H1 (cell line): ENCODE measurements around the gene LRRC2.

Source experiments
- ASH2L ChIP-seq: fragments of 200-600, 300-600 bp; sonication (generic); IDR thresholded peaks from one replicate; pipeline ENCODE4 v1.7.1; 2017; ENCODE audit warnings: low read length
- CREB1 ChIP-seq: IDR thresholded peaks from 2 replicates; pipeline ENCODE4 v1.6.1; 2012; ENCODE audit warnings: inconsistent platforms
- EGR1 ChIP-seq: IDR thresholded peaks from 2 replicates; pipeline ENCODE4 v1.6.1; 2011; ENCODE audit warnings: low read depth, low read length, borderline replicate concordance
- POLR2A ChIP-seq, 2 experiments: IDR thresholded peaks; 1 replicate in 1 of 2; 2 replicates in 1 of 2; pipeline ENCODE4 v1.6.1; 2011; ENCODE audit warnings: low read depth in 2 of 2, low read length in 2 of 2, mild to moderate bottlenecking in 2 of 2; ENCODE audit errors: control extremely low read depth in 1 of 2
- POLR2AphosphoS5 ChIP-seq: IDR thresholded peaks from 2 replicates; pipeline ENCODE4 v1.6.1; 2011; ENCODE audit warnings: low read depth, low read length
- RAD21 ChIP-seq, 2 experiments: IDR thresholded peaks in 1 of 2; conservative IDR thresholded peaks in 1 of 2; 2 replicates each; pipeline ENCODE4 v1.6.1; 2011; ENCODE audit warnings: low read depth in 2 of 2, low read length in 2 of 2, improper control_type of control experiment in 1 of 2, inconsistent platforms in 1 of 2, mild to moderate bottlenecking in 1 of 2, moderate library complexity in 1 of 2
- RBBP5 ChIP-seq: IDR thresholded peaks from 2 replicates; pipeline ENCODE4 v1.7.1; 2012; ENCODE audit warnings: low read depth, mild to moderate bottlenecking, inconsistent platforms, low read length, moderate library complexity, borderline replicate concordance
- RNF2 ChIP-seq: fragments of 200-900, 300-1000 bp; sonication (generic); IDR thresholded peaks from 2 replicates; pipeline ENCODE4 v1.7.1; 2016; ENCODE audit warnings: borderline replicate concordance, low read depth, mild to moderate bottlenecking, antibody characterized with exemption, low read length; ENCODE audit not compliant: poor library complexity, severe bottlenecking; ENCODE audit errors: missing control alignments
- TCF12 ChIP-seq: IDR thresholded peaks from 2 replicates; pipeline ENCODE4 v1.6.1; 2011; ENCODE audit warnings: low read depth, mild to moderate bottlenecking, low read length
- TF ChIP-seq, protein P1 (sequence below), 3 experiments: IDR thresholded peaks; 1 replicate in 2 of 3; 2 replicates in 1 of 3; pipeline versions ENCODE4 v1.5.1 to v1.6.1; 2011; ENCODE audit warnings: low read length in 3 of 3, mild to moderate bottlenecking in 3 of 3, inconsistent platforms in 2 of 3, low read depth in 1 of 3, moderate library complexity in 1 of 3; ENCODE audit not compliant: insufficient read depth in 1 of 3; ENCODE audit errors: control extremely low read depth in 1 of 3

DNA sequence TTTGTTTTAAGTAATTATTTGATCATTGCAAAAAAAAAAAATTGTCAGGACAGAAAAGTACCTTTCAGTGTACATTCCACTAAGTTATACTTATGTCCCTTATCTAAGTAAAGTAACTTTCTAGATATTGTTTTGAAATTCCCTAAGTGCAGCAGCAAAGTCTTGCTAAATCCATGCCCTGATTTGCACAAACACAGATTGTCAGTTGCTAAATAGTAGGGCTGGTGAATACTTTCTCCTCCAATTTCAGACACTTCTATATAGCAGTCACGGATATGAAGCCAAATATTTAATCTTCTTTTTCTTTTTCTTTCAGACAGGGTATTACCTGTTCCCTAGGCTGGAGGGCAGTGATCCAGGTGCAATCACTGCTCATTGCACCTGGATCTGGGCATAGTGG, 12.9 kb downstream of the LRRC2 start:
- TF ChIP-seq, protein P1, sequence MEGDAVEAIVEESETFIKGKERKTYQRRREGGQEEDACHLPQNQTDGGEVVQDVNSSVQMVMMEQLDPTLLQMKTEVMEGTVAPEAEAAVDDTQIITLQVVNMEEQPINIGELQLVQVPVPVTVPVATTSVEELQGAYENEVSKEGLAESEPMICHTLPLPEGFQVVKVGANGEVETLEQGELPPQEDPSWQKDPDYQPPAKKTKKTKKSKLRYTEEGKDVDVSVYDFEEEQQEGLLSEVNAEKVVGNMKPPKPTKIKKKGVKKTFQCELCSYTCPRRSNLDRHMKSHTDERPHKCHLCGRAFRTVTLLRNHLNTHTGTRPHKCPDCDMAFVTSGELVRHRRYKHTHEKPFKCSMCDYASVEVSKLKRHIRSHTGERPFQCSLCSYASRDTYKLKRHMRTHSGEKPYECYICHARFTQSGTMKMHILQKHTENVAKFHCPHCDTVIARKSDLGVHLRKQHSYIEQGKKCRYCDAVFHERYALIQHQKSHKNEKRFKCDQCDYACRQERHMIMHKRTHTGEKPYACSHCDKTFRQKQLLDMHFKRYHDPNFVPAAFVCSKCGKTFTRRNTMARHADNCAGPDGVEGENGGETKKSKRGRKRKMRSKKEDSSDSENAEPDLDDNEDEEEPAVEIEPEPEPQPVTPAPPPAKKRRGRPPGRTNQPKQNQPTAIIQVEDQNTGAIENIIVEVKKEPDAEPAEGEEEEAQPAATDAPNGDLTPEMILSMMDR (IDR thresholded peaks at IDR 0.05; ENCODE audit: control extremely low read depth in 1 of 3, insufficient read depth in 1 of 3, low read depth in 1 of 3, low read length in 3 of 3) = no peak
- TF ChIP-seq POLR2AphosphoS5 (no peak), TCF12 (no peak), ASH2L (no peak), RBBP5 (no peak), RAD21 (IDR thresholded peaks at IDR 0.05 in 1 of 2, conservative IDR thresholded peaks at IDR 0.05 in 1 of 2; ENCODE audit: low read depth in 2 of 2, low read length in 2 of 2) (no peak), CREB1 (no peak), POLR2A (IDR thresholded peaks at IDR 0.05; ENCODE audit: control extremely low read depth in 1 of 2, low read depth in 2 of 2, low read length in 2 of 2) (no peak), RNF2 (no peak), EGR1 (no peak)
